Stimulated activated CD4-positive, alpha-beta T cell treated with anti-CD3 and anti-CD28 coated beads, TNF-alpha, amount 100 ng/mL, for 4 hours (primary cell): ENCODE measurements around the gene SNX33.
"Not testable (repeated sequence)": the region's sequence is repeated elsewhere in the genome, so short reads cannot be mapped to it uniquely, and the experiment has no call there.

Source experiments
- DNase-seq, 3 experiments: peaks; one replicate each; pipeline ENCODE4 v3.0.0-alpha.2; 2020; ENCODE audit warnings: low read depth in 3 of 3

SNX33 gene

GRCh38 chr15:75699961-75700874 is 52.5 kb downstream of the SNX33 start:
- DNase-seq = not testable (repeated sequence)

GRCh38 chr15:75701071-75702003 is 53.6 kb downstream of the SNX33 start:
- not testable (repeated sequence) for DNase-seq

DNA sequence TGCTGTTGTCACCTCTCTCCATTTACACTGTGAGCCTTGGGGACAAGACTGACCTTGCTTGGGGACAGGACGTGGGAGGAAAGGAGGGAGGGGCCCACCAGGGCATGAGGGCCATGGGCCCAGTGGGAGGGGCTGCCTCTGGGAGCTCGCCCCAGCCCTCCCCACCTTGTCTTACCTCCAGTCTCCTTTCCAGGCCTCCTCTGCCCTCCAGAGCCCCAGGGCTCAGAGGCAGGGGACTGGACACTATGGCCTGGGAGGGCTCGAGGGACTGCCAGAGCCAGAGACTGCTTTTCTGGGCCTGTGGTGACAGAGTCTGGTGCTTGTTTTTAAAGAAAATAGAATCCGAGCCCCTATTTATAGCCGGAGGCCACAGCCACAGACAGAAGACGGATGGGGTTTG is 54.7 kb downstream of the SNX33 start:
- DNase-seq = no peak

- DNase-seq = not testable (repeated sequence)
Measured at GRCh38 chr15:75703440-75704262, 55.9 kb downstream of the SNX33 start.

GRCh38 chr15:75704263-75704615 is 56.5 kb downstream of the SNX33 start:
- DNase-seq = no peak

- no peak for DNase-seq
Measured at GRCh38 chr15:75704618-75705017, 56.9 kb downstream of the SNX33 start.

DNA sequence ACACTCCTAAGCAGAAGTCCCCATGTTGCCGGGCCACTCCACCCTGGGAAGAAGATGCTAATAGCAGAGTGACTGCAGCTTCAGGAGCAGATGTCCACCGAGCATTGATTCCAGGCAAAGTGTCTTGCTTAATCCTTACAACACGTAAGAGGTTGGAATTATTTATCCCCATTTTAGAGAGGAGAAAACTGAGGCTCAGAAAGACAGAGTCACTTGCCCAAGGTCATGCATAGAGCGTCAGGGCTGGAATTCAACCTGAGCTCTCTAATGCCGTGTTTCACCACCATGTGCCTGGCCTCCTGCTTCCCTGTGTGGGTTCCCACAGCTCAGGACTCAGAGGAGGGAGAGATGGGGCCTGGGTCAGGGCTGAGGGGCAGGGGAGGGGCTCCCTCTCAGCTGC is 57.7 kb downstream of the SNX33 start:
- not testable (repeated sequence) for DNase-seq

DNA sequence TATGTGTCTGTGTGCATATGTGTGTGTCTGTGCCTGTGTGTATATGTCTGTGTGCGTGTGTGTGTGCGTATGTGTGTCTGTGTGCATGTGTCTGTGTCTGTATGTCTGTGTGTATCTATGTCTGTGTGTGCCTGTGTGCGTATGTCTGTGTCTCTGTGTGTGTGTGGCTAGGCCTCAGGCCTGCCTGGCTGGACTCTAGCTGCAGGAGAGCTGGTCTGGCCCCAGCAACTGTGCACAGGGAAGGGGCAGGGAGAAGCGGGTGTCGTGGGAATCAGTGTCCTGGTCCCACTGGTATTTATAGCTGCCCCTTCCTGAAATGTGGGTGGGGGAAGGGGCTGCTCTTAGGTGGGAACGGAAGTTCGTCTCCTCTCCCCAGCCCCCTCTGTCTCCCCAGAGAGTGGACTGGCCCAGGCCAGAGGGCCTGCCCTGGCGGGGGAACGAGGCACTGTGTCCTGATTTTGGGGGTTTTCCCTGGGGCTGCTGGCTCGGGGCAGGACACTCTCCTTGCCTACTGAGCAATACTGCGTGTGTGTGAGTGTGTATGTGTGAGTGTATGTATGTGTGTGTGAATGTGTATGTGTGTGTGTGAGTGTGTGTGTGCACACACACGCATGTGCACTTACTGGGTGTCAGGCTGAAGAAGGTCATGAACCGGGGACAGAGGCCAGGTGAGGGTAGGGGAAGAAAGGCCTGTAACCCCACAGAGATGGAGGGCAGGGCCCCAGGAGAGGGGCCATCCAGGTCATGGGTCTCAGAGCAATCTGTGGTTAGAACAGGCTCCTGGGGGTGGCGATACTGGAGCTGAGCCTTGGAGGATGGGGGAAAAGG is 58.4 kb downstream of the SNX33 start:
- no peak for DNase-seq

DNA sequence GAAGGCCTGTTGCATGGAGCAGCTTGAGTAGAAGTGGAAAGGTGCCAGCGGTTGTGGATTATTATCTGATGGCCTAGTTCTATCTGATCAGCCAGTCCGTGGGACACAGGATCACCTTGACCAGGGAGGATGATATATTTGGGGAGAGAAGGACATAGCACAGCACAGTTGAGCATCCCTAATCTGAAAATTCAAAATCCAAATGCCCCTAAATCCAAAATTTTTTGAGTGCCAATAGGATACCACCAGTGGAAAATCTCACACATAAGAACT is 58.9 kb downstream of the SNX33 start:
- no peak for DNase-seq

DNA sequence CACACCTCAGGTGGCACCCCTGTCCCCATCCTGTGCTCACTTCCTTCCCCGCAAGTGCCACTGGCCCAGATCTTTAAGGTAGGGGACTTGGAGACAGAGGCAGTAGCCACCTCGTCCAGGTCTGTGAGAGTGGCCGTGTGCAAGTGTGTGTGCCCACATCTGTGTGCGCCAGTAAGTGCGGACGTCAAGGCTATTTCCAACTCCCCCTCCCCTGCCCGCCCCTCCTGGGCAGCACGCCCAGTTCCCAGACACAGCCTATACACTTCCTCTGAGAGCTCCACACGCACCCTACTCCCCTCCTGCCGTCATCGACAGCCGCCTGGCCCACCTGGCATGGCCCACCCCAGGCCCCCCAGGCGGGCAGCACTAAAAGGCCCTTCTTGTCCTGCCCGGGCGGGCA is 61.7 kb downstream of the SNX33 start:
- not testable (repeated sequence) for DNase-seq

GRCh38 chr15:75710874-75711273 is 63.2 kb downstream of the SNX33 start:
- not testable (repeated sequence) for DNase-seq

DNA sequence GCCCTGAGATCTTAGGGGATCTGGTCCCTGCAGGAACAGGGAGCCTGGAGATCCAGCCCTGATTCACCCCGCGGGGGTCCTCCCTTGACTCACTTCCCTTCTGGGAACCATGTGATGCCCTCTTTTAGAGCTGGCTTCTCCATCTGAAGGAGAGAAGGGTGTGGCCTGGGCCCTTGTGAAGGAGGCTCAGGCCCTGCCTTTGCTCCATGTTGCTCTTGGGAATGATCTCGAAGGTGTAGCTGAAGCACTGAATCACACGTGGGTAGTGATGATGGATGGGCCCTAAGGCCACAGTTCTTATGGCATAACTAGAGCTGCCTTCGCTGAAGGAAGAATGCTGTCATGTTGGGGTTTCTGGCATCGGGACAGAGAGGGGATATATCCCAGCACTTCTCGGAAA is 63.8 kb downstream of the SNX33 start:
- DNase-seq = not testable (repeated sequence)
